GM12864 (cell line): Measurements from ENCODE around the gene ZNF546.
A peak's percentile ranks its signal among the peaks of the same experiment; 100 is the strongest.

Experiments
- DNase-seq: peaks from one replicate; pipeline ENCODE4 v3.0.0-alpha.2; 2011; ENCODE audit warnings: low read depth
- H3K4me3 ChIP-seq: 2 replicates; pipeline ENCODE4 v1.5.1; 2011; ENCODE audit warnings: mild to moderate bottlenecking, low read depth, low read length, control low read depth
- TF ChIP-seq, protein P1 (sequence below): IDR thresholded peaks from 2 replicates; pipeline ENCODE4 v1.5.1; 2011; ENCODE audit warnings: low read depth, mild to moderate bottlenecking, moderate library complexity, low read length, control low read depth, inconsistent platforms; ENCODE audit errors: missing control alignments

The ZNF546 gene

DNA sequence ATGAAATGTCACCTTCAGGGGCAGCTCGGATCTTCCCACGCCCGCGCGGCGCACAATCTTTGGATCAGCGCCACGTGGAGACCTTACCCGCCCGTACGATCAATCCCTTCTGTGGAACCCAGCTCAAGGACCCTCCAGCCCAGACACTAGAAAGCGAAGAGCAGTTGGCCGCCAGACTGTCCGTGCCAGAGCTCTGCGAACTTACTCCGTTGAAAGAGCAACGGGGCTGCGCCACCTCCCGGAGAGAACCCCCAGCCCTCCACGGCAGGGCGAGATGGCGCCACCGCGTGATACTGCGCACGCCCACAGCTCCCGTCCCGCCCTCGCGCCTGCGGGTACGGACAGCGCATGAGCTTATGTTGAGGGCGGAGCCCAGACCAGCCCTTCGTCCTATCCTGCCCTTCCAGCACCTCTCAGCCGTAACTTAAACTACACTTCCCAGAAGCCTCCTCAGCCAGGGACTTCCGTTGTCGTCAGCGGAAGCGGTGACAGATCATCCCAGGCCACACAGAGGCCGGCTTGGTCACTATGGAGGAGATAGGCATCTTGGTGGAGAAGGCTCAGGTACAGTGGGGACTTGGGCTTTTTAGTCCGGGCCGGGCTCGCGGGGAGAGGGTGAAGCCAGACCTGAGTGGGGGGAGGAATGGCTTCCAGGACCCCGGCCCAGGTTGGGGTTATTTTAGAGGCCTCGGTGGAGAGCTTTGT is 26.0 kb upstream of the ZNF546 start, which contains the start of gene PSMC4:
Gene PSMC4, plus strand, starts transcription at position 491 of the 705 bp plus-strand sequence. Its CDS starts 38 bp downstream, at position 529.
- peak; percentile 99 for DNase-seq
- TF ChIP-seq, protein P1, sequence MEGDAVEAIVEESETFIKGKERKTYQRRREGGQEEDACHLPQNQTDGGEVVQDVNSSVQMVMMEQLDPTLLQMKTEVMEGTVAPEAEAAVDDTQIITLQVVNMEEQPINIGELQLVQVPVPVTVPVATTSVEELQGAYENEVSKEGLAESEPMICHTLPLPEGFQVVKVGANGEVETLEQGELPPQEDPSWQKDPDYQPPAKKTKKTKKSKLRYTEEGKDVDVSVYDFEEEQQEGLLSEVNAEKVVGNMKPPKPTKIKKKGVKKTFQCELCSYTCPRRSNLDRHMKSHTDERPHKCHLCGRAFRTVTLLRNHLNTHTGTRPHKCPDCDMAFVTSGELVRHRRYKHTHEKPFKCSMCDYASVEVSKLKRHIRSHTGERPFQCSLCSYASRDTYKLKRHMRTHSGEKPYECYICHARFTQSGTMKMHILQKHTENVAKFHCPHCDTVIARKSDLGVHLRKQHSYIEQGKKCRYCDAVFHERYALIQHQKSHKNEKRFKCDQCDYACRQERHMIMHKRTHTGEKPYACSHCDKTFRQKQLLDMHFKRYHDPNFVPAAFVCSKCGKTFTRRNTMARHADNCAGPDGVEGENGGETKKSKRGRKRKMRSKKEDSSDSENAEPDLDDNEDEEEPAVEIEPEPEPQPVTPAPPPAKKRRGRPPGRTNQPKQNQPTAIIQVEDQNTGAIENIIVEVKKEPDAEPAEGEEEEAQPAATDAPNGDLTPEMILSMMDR: peak; percentile 79
- peak within 1 kb of the TSS; percentile 89 for H3K4me3 ChIP-seq

DNA sequence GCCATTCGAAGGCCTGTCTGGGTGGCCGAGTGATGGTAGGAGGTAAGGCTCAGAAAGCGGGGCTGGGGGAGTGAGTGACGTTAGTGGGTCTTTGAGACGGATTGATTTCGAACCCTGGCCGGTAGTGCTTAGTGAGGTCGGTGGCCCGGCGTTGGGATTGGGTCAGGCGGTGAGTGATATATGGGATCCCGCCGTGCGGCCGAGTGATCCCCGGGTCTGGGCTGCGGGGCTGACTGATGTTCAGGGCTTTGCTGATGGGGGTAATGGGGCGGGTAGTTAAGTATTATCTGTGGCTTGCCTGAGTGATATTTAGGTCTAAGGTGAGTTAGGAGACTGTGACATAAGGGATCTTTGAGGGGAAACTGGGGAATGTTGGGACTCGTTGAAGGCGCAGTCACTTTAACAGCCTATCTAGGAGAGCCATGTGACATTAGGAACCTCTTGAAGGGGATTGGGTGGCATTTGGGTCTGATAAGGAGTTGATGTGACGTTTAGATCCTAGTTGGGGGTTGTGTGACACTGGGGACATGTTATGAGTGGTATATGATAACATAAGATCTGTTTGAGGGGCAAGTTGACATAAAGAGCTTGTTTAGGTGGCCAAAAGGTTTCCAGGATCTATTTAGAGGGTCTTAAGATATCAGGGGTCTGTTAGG is 25.4 kb upstream of the ZNF546 start:
- DNase-seq: no peak
- peak overlapping the region; percentile 89 for H3K4me3 ChIP-seq
- TF ChIP-seq, protein P1: no peak

DNA sequence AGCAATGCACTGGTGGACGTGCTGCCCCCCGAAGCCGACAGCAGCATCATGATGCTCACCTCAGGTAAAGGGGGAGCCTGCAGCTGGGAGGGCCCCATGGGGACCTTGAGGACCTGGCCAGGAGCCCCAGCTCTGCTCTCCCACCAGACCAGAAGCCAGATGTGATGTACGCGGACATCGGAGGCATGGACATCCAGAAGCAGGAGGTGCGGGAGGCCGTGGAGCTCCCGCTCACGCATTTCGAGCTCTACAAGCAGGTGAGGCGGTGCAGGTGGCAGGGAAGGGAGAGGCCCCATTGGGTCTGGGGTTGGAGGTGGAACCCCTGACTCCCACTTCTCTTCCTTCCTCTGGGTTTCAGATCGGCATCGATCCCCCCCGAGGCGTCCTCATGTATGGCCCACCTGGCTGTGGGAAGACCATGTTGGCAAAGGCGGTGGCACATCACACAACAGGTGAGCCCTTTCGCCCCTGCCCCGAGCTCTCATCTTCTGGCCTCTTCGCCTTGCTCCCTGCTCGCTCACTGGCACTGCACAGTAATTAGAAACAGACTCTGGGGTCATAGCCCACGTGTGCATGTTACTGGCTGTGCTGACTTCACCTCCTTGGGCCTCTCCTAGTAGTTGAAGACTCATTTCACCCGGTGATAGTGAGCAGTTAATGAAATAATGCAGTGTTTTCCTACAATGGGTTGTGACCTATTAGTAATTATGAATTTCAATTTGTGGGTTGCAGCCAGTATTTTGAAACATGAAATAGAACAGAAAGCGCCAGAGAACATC is 22.3 kb upstream of the ZNF546 start:
- DNase-seq: no peak
- H3K4me3 ChIP-seq: no peak overlapping the region
- TF ChIP-seq, protein P1: no peak

DNA sequence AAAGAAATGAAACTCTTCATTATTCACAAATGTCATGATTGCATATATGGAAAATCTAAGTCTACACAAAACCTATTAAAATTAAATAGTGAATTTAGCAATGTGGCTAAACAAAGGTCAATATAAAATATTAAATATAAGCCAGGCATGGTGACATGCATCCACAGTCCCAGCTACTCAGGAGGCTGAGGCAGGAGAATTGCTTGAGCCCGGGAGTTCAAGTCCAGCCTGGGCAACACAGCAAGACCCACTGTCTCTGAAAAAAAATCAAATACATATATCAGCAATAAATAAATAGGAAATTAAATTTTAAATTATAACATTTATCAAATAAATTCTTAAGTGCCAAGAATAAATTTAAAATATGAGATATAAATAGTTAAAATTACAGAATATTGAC is 14.0 kb upstream of the ZNF546 start:
- TF ChIP-seq, protein P1: no peak
- H3K4me3 ChIP-seq: no peak overlapping the region
- no peak for DNase-seq

DNA sequence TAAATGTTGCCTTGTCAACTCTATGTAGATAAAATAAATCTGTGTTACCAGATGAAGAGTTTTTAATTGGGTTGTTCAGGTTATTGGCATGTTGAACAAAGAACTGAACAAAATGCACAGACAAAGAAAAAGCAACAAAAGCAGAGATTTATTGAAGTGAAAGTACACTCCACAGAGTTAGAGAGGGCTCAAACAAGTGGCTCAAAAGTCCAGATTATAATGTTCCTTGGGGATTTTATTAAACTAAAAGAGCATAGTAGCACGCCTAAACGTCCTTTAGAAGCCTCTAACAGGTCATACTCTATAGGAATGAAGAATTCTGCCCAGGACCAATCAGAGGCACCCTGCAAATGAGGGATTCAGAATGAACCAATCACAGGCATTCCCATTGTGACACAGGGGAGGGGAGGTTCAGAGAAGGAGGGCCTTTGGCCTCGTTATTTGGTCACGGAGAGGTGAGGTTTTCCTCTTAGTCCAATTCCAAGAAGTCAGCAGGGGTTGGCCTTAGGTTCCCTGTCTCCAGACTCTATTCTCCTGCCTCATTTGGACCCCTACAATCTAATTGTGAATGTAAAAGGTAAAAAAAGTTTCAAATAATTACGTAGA is 13.1 kb upstream of the ZNF546 start:
- TF ChIP-seq, protein P1: no peak
- no peak for DNase-seq

DNA sequence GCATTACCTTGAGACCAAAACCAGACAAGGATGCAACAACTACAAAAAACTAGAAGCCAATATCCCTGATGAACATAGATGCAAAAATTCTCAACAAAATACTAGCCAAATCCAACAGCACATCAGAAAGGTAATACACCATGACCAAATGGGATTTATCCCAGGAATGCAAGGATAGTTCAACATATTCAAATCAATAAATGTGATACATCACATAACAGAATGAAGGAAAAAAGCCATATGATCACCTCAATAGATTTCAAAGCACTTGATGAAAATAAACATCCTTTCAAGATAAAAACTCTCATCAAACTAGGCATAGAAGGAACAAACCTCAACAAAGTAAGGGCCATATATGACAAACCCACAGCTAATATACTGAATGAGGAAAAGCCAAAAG is 10.2 kb upstream of the ZNF546 start:
- no peak overlapping the region for H3K4me3 ChIP-seq
- TF ChIP-seq, protein P1: no peak
- DNase-seq: no peak

More for the DNA sequence above, 13.1 kb upstream of the ZNF546 start:
- no peak overlapping the region for H3K4me3 ChIP-seq
